HepG2 (cell line): ENCODE results near the gene SMIM12. TPM values are rescaled to one million over a fixed set of nuclear protein-coding genes. Genes with fewer than 3 reads are reported as not detected.

Source experiments
- BCL6 ChIP-seq: IDR thresholded peaks from 2 replicates; pipeline ENCODE4 v1.6.1; 2016; ENCODE audit warnings: missing genetic modification reagents, missing compliant biosample characterization
- CHD2 ChIP-seq: IDR thresholded peaks from 2 replicates; pipeline ENCODE4 v1.6.1; 2011; ENCODE audit warnings: low read depth, low read length, improper control_type of control experiment
- ERF ChIP-seq: IDR thresholded peaks from 2 replicates; pipeline ENCODE4 v1.6.1; 2018; ENCODE audit warnings: missing biosample characterization, missing genetic modification reagents
- GABPA ChIP-seq, 2 experiments: IDR thresholded peaks; 2 replicates each; pipeline ENCODE4 v1.6.1; 2011 to 2016; ENCODE audit warnings: low read depth in 2 of 2, low read length in 1 of 2, missing biosample characterization in 1 of 2, missing genetic modification characterization in 1 of 2
- HNF4A ChIP-seq: sonication (generic); formaldehyde crosslinking; IDR thresholded peaks from 2 replicates; pipeline ENCODE4 v1.4.0; 2020; ENCODE audit warnings: missing genetic modification reagents
- IRF1 ChIP-seq: sonication (generic); formaldehyde crosslinking; IDR thresholded peaks from 2 replicates; pipeline ENCODE4 v1.4.0; 2020; ENCODE audit warnings: low read depth, mild to moderate bottlenecking, missing genetic modification reagents
- MEIS1 ChIP-seq: sonication (generic); formaldehyde crosslinking; IDR thresholded peaks from 2 replicates; pipeline ENCODE4 v1.9.0; 2021; ENCODE audit warnings: mild to moderate bottlenecking, missing genetic modification reagents, moderate library complexity, borderline replicate concordance
- NCOR1 ChIP-seq: fragments of 200-600 bp; sonication (generic); IDR thresholded peaks from 2 replicates; pipeline ENCODE4 v1.7.0; 2017; ENCODE audit warnings: antibody characterized with exemption, low read length, borderline replicate concordance
- NR2C2 ChIP-seq: sonication (generic); formaldehyde crosslinking; IDR thresholded peaks from 2 replicates; pipeline ENCODE4 v1.4.0; 2020; ENCODE audit warnings: missing genetic modification reagents, mild to moderate bottlenecking, moderate library complexity, borderline replicate concordance
- RARG ChIP-seq: sonication (generic); formaldehyde crosslinking; IDR thresholded peaks from 2 replicates; pipeline ENCODE4 v1.4.0; 2020; ENCODE audit warnings: low read depth, mild to moderate bottlenecking, missing genetic modification reagents
- SAFB2 ChIP-seq: sonication (generic); formaldehyde crosslinking; IDR thresholded peaks from 2 replicates; pipeline ENCODE4 v1.5.1; 2020; ENCODE audit warnings: missing genetic modification reagents, low read depth, mild to moderate bottlenecking, borderline replicate concordance
- SMAD9 ChIP-seq: sonication (generic); formaldehyde crosslinking; IDR thresholded peaks from 2 replicates; pipeline ENCODE4 v1.5.1; 2020; ENCODE audit warnings: mild to moderate bottlenecking, missing genetic modification reagents
- TAF1 ChIP-seq: sonication (generic); formaldehyde crosslinking; IDR thresholded peaks from 2 replicates; pipeline ENCODE4 v1.4.0; 2020; ENCODE audit warnings: missing genetic modification reagents
- ZBTB7A ChIP-seq: sonication (generic); formaldehyde crosslinking; IDR thresholded peaks from 2 replicates; pipeline ENCODE4 v1.8.0; 2022; ENCODE audit warnings: mild to moderate bottlenecking, missing genetic modification reagents
- ZNF138 ChIP-seq: sonication (generic); formaldehyde crosslinking; IDR thresholded peaks from 2 replicates; pipeline ENCODE4 v1.5.0; 2020; ENCODE audit warnings: mild to moderate bottlenecking, low read depth, missing genetic modification reagents
- ZNF17 ChIP-seq: sonication (generic); formaldehyde crosslinking; IDR thresholded peaks from 2 replicates; pipeline ENCODE4 v1.5.0; 2020; ENCODE audit warnings: mild to moderate bottlenecking, missing genetic modification reagents
- ZNF224 ChIP-seq: sonication (generic); formaldehyde crosslinking; IDR thresholded peaks from 2 replicates; pipeline ENCODE4 v1.5.0; 2020; ENCODE audit warnings: mild to moderate bottlenecking, missing genetic modification reagents
- ZNF501 ChIP-seq: sonication (generic); formaldehyde crosslinking; IDR thresholded peaks from 2 replicates; pipeline ENCODE4 v1.5.1; 2020; ENCODE audit warnings: mild to moderate bottlenecking, moderate library complexity, missing genetic modification reagents
- ZNF780A ChIP-seq: sonication (generic); formaldehyde crosslinking; IDR thresholded peaks from 2 replicates; pipeline ENCODE4 v1.8.0; 2022; ENCODE audit warnings: mild to moderate bottlenecking, missing genetic modification reagents, moderate library complexity
- ZNF839 ChIP-seq: sonication (generic); formaldehyde crosslinking; IDR thresholded peaks from 2 replicates; pipeline ENCODE4 v1.4.0; 2020; ENCODE audit warnings: missing genetic modification reagents, mild to moderate bottlenecking, borderline replicate concordance
- ZNF891 ChIP-seq: sonication (generic); formaldehyde crosslinking; IDR thresholded peaks from 2 replicates; pipeline ENCODE4 v1.5.0; 2020; ENCODE audit warnings: mild to moderate bottlenecking, missing genetic modification reagents
- polyA plus RNA-seq, 8 experiments: library from polyadenylated mRNA; depleted of rRNA in 3 of 8; stranded (reverse) in 7 of 8; unstranded in 1 of 8; fragments of >200 nt; fragmentation: Illumina TruSeq in 4 of 8; extraction: Trizol in 4 of 8; gene quantifications; 2 replicates each; pipeline versions ENCODE4 v1.2.1 to v1.2.3, GENCODE V29; 2011 to 2016; ENCODE audit warnings: low read depth in 4 of 8, missing spikeins in 1 of 8, mixed read lengths in 1 of 8; ENCODE audit not compliant: insufficient read depth in 1 of 8
- total RNA-seq, 5 experiments: library from RNA; depleted of rRNA; stranded (reverse); fragments of >200 nt; fragmentation: Illumina TruSeq; extraction: Trizol; gene quantifications; 2 replicates each; pipeline ENCODE4 v1.2.3, GENCODE V29; 2016; ENCODE audit warnings: low read depth in 1 of 5
- TF ChIP-seq, protein P1 (sequence below): sonication (generic); formaldehyde crosslinking; IDR thresholded peaks from 2 replicates; pipeline ENCODE4 v1.5.1; 2020; ENCODE audit warnings: mild to moderate bottlenecking, missing genetic modification reagents, moderate library complexity
- TF ChIP-seq, protein P2 (sequence below): sonication (generic); formaldehyde crosslinking; IDR thresholded peaks from 2 replicates; pipeline ENCODE4 v1.8.0; 2022; ENCODE audit warnings: missing genetic modification reagents, mild to moderate bottlenecking, inconsistent platforms, borderline replicate concordance

Gene SMIM12
- total and polyA plus RNA-seq, 2 of the 13 experiments (the other 11 are each of a cell fraction or from before 2014, with no cell fraction given): 20.1 to 41.3 TPM

GRCh38 chr1:34825455-34826091, 34.0 kb downstream of the SMIM12 start (continued):
- TF ChIP-seq, protein P1, sequence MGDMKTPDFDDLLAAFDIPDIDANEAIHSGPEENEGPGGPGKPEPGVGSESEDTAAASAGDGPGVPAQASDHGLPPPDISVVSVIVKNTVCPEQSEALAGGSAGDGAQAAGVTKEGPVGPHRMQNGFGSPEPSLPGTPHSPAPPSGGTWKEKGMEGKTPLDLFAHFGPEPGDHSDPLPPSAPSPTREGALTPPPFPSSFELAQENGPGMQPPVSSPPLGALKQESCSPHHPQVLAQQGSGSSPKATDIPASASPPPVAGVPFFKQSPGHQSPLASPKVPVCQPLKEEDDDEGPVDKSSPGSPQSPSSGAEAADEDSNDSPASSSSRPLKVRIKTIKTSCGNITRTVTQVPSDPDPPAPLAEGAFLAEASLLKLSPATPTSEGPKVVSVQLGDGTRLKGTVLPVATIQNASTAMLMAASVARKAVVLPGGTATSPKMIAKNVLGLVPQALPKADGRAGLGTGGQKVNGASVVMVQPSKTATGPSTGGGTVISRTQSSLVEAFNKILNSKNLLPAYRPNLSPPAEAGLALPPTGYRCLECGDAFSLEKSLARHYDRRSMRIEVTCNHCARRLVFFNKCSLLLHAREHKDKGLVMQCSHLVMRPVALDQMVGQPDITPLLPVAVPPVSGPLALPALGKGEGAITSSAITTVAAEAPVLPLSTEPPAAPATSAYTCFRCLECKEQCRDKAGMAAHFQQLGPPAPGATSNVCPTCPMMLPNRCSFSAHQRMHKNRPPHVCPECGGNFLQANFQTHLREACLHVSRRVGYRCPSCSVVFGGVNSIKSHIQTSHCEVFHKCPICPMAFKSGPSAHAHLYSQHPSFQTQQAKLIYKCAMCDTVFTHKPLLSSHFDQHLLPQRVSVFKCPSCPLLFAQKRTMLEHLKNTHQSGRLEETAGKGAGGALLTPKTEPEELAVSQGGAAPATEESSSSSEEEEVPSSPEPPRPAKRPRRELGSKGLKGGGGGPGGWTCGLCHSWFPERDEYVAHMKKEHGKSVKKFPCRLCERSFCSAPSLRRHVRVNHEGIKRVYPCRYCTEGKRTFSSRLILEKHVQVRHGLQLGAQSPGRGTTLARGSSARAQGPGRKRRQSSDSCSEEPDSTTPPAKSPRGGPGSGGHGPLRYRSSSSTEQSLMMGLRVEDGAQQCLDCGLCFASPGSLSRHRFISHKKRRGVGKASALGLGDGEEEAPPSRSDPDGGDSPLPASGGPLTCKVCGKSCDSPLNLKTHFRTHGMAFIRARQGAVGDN (CRISPR knock-in tag): peak; percentile 75
- TF ChIP-seq SMAD9 (CRISPR knock-in tag): no peak; the same call in 1 of the 2 replicates
- no peak for TF ChIP-seq RARG (CRISPR knock-in tag)
- TF ChIP-seq SAFB2 (CRISPR knock-in tag): no peak
- TF ChIP-seq ZNF501 (CRISPR knock-in tag): no peak
- TF ChIP-seq ZNF224 (CRISPR knock-in tag): no peak
- TF ChIP-seq NCOR1: no peak
- 0 out of 2 replicates have a peak, but pooled peaks have one; percentile 31 for TF ChIP-seq ERF
- TF ChIP-seq, protein P2, sequence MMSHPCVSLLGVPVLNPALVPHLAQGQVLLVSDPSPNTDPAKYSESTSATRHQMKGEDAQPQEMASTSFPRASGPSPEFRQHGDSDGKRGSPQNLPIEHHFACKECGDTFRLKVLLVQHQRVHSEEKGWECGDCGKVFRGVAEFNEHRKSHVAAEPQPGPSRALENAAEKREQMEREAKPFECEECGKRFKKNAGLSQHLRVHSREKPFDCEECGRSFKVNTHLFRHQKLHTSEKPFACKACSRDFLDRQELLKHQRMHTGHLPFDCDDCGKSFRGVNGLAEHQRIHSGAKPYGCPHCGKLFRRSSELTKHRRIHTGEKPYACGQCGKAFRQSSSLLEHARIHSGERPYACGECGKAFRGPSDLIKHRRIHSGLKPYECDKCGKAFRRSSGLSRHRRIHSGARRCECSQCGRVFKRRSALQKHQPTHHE: no peak
- peak; percentile 59; the same call in 1 of the 2 replicates for TF ChIP-seq HNF4A (CRISPR knock-in tag)
- no peak for TF ChIP-seq MEIS1 (CRISPR knock-in tag)
- TF ChIP-seq ZNF17 (CRISPR knock-in tag): no peak
- no peak for TF ChIP-seq GABPA (IDR thresholded peaks at IDR 0.05; ENCODE audit: low read depth, low read length)
- TF ChIP-seq GABPA (CRISPR knock-in tag; IDR thresholded peaks at IDR 0.05; ENCODE audit: low read depth): no peak
- TF ChIP-seq TAF1 (CRISPR knock-in tag): no peak
- no peak for TF ChIP-seq ZBTB7A (CRISPR knock-in tag)
- TF ChIP-seq ZNF780A (CRISPR knock-in tag): no peak
- no peak for TF ChIP-seq IRF1 (CRISPR knock-in tag)
- TF ChIP-seq NR2C2 (CRISPR knock-in tag): no peak
- no peak for TF ChIP-seq ZNF891 (CRISPR knock-in tag)
- TF ChIP-seq CHD2: no peak
- TF ChIP-seq ZNF138 (CRISPR knock-in tag): no peak
- no peak for TF ChIP-seq ZNF839 (CRISPR knock-in tag)
- peak; percentile 85 for TF ChIP-seq BCL6
